Measurements from ENCODE around the gene LOXL3.
"Not testable (repeated sequence)": the region's sequence is repeated elsewhere in the genome, so short reads cannot be mapped to it uniquely, and the experiment has no call there.

Gene LOXL3

GRCh38 chr2:74572178-74572925 is 18.6 kb upstream of the LOXL3 start:
- DNase-seq: no peak

- DNase-seq: peak; percentile 51 to 65
These were observed 17.3 kb upstream of the LOXL3 start for GRCh38 chr2:74571058-74571457.

DNA sequence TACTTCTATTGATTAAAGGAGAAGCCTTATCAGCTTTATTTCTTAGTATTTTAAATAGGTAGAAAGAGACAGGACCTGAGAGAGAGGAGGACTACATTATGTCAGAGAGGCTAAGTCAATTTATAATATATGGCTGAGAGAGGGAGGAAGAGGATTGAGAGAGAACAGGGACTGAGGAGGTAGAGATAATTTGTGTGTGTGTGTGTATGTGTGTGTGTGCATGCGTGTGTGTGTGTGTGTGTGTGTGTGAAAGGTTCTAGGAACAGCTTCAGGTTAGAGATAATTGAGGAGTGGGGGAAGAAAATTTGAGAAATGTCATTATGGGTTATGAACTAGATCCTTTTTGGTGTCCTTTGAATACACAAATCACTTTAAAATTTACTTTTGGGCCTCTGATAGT is 15.9 kb upstream of the LOXL3 start:
- DNase-seq: no peak

- DNase-seq: no peak
These were observed 14.1 kb upstream of the LOXL3 start for GRCh38 chr2:74567881-74568280.

DNA sequence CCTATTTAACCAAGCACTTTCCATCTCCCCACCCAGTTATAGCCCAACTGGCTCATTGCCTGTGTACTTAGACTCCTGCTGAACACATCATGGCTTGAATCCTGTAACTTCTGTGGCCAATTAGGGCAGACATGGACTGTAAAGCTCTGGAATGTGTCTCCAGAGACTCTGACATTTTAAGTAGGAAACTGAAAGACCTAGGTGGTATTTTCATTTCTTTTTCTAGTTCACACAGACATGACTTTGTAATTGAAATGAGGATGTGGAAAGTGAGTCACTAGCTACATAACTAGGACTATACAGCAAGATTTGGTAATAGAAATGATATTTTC is 13.0 kb upstream of the LOXL3 start:
- peak; percentile 59 to 61 for DNase-seq

DNA sequence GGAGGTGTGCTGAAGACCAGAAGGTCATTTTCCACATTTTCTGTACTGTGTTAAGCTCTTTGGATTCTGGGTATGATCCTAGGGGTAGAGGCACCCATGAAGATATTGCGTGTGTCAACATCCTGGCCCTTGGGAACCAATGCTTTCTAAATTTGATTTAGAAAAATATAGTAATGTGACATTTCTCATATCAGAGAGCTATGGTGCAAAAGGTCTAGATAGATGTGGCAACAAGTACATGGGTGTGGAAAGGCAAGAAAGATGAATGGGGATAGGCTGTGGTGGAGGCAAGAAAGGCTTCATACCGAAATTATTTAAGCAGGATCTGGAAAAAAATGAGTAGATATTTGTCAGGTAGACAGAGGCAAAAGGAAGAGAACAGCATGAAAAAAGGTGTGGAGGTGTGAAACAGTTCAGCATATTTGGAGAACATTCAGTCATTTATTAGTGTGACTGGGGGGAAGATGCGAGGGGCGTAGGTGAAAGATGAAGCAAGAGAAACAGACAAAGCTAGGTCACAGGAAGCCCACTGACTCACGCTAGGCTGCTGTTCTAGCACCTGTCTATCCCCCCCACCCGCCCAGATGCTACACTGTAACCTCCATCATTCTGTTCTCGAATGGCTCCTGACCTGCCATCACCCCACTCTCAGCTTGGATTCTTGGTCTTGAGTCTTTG is 12.5 kb upstream of the LOXL3 start:
- no peak for DNase-seq

GRCh38 chr2:74564222-74564621 is 10.5 kb upstream of the LOXL3 start:
- no peak for DNase-seq

GRCh38 chr2:74562126-74562775 is 8.5 kb upstream of the LOXL3 start:
- no peak for DNase-seq

DNA sequence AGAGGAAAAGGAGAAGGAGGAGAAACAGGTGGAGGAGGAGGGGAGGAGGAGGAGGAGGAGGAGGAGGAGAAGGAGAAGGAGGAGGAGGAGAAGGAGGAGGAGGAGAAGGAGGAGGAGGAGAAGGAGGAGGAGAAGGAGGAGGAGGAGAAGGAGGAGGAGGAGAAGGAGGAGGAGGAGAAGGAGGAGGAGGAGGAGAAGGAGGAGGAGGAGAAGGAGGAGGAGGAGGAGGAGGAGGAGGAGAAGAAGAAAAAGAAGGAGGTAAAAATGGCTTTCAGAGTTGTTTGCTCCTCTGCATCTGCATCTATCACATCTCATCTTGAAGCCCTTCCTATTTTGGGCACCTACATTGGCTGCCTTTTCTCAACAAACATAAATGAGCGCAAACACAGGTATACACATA is 7.3 kb upstream of the LOXL3 start:
- not testable (repeated sequence) for DNase-seq

DNA sequence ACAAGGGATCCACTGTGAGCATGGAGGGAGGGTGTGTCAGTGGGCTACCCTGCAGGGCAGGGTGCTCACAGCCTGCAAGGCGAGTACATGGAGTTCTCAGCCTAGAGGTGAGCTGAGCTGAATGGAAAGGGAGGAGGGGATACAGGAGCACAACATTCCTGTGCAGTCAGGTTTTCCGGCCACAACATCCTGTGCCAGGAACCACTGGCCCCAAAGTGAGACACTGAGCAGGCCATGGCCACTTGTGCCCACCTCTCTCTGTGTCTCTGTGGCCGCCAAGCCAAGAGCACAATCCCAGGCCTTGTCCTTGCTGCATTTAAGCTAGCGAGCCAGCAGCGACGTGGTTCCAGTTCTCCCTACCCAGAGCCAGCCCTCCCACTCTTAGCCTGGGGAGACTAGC is 6.8 kb upstream of the LOXL3 start:
- no peak for DNase-seq

DNA sequence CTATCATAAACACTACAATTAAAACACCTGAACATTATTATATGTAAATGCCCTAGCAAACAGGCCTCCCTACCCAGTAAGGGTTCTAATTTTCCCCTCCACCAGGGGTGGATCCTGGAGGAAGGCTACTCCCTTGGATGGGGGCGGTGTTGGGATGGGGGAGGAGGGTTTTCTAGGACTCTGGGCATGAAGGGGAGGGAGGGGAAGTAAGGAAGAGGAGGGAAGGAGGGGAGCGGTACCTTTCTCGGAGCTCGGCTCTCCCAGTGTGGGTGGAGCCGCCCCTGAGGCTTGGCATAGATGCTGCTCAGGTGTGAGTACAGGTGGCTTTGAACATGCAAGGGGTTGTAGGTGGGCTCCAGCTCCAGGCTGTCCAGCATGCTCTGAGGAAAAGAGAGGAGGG is 6.2 kb upstream of the LOXL3 start:
- no peak for DNase-seq

DNA sequence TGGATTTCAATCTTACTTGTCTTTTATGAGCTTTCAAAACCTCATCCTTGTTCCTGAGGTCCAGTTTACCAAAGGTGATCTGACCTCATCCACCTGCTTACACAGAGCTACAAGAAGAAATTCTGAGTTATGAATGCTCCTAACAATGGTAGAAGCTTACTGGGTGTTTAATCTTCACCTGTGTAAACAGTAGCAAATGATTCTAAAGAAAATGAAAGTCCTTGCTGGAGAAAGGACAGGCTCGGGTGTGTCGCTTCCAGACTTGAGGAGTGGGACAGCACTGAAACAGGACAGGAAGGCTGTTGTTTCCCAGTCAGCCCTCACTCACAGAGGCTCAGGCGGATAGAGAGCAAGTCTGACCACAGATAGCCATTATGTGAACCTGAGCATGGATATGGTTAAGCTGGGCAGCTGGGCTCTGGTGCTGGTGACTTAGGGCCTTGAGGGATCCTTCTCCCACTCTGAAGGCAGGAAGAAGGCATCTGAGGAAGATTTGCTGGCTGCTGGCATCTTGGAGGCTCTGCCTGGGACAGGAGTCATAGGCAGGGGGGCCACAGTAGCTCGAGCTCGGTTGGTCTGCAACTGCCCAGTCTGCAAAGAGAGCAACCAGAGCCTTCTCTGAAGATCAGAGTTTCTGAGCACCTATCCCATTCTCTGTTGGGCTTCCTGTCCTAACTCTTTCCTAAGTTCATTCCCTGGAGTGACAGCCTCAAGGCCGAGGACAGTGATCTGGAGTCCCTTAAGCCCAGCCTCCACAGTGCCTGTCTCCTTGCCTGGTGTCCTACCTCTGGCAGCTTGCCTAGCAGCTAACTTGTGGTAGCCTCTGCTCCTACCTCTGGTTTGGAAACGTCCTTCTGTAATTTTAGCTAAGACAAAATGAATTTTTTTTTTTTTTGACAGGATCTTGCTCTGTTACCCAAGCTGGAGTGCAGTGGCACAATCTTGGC is 4.8 kb upstream of the LOXL3 start:
- no peak for DNase-seq

- DNase-seq: no peak
These were observed 3.2 kb upstream of the LOXL3 start for GRCh38 chr2:74556831-74557370.

GRCh38 chr2:74556159-74556558 is 2.4 kb upstream of the LOXL3 start:
- no peak for DNase-seq

- DNase-seq: peak; percentile 48 to 60
These were observed 1.9 kb upstream of the LOXL3 start for GRCh38 chr2:74555610-74556103.

- DNase-seq: no peak
These were observed 1.2 kb upstream of the LOXL3 start for GRCh38 chr2:74554820-74555531.

- no peak for DNase-seq
These were observed 579 bp downstream of the LOXL3 start for GRCh38 chr2:74552914-74553811.

- no peak for DNase-seq
These were observed 1.5 kb downstream of the LOXL3 start for GRCh38 chr2:74551942-74552913.

- DNase-seq: no peak
These were observed 2.2 kb downstream of the LOXL3 start for GRCh38 chr2:74551530-74551929.

DNA sequence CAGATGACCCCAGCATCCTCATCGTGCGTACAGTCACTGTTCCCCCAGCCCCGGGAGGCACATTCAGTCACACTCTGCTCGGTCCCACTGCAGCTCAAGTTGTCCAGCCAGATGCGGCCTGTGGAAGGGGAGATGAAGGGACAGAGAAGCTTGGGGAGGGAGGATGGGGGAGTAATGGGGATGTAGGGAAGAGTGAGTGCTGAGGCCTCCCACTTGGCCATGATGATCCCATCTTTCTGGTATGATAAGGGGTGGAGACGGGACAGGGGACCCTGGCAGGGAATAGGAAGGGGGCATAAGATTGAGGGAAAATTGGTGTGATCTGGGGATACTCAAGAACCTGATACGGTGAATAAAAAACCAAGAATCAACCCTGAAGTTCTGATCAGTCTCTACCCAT is 3.5 kb downstream of the LOXL3 start:
- DNase-seq: no peak
